IPS-NIHi7 (cell line): Measurements from ENCODE around the gene APC2.
A peak's percentile ranks its signal among the peaks of the same experiment; 100 is the strongest.

Experiments used
- DNase-seq: peaks from one replicate; pipeline ENCODE4 v3.0.0; 2012; ENCODE audit warnings: mixed read lengths; ENCODE audit errors: extremely low spot score

The APC2 gene

DNA sequence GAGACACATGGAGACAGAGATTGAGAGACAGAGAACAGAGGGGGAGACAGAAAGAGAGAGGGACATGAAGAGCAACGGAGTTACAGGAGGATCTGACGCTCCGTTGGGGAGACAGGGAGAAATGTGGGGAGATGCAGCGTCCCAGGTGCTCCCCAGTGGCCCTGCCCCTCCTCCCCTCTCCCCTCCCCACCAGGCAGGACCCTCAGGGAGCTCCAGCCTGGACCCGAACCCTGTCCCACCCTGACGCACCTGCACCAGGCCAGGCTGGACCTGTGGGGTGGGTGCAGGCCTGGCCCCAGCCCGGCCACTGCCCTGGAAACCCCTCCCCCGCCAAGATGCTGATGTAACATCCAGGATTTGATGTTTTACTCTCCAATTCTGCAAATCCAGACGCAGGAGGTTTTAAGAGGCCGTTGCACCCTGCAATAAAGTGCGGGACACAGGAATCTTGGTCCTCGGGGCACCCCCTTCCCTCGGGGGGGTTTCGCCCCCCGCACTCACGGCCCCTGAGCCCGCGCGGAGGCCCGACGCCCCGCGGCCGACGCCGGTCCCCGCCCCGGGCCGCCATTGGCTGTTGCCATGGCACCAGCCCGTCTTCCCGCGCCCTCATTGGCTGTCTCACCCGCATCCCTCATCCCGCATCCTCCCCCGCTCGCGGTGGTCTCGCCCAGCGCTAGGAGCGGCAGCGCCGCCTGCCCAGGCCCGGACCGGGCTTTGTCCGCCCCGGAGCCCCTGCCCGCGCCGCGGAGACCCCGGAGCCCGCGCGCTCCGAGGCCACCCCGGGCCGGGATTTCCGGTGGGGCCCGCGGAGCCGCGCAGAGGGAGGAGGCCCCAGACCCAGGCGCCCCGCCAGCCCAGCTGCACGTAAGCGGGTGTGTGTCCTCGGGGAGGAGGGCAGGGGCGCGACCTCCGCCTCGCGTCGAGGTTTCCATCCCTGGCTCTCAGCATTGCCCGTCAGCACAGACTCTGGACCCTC, at the start of gene APC2:
TSS of gene APC2 (plus strand) at position 655 of the 976 bp plus-strand sequence. CDS start 2,881 bp downstream, outside the sequence.
- DNase-seq, result peak; percentile 93

DNA sequence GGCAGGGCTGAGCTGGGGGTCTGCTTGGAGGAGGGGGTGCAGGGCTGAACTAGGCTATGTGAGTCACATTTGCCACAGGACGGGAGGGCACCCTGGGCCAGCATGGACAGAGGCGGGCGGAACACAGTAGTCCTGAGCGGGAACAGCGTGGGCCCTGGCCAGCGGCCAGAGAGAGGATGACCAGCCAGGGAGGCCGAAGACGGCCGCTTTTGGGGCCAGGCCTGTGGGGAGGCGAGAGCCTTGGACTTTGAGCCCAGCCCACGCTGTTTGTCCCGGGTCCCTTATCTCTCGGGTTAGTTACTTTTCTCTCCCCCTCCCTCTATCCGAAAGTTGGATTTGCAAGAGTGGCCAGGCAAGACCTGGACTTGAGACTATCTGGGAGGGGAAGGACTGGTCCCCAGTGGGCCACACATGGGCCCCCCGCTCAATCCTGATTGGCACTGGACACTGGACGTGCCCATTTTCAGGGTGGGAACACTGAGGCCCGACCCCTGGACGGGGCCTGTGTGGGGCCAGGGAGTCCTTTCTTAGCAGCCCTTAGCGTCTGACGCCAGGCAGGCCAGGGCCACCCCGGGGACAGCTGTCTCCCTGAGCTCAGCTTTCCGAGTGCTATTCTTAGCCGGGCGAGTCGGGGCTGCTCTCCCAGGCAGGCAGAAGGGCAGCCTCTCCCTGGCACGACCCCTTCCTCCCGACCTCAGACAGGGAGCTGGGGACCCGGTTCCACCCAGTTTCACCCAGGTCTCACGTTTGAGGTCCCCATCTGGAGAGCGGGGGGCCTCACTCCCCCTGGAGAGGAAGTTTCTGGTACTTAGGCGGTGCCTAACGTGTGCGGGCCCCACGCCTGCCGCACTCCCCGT, 49.4 kb upstream of the APC2 start:
- peak; percentile 40 for DNase-seq

- DNase-seq, result peak; percentile 75
Measured at GRCh38 chr19:1401138-1401888, 48.6 kb upstream of the APC2 start, which contains the start of gene GAMT. Gene GAMT, minus strand, starts transcription at chr19:1401542. Its CDS starts 66 bp downstream, at chr19:1401476.

- DNase-seq, result no peak
Measured at GRCh38 chr19:1401889-1402217, 48.1 kb upstream of the APC2 start.

DNA sequence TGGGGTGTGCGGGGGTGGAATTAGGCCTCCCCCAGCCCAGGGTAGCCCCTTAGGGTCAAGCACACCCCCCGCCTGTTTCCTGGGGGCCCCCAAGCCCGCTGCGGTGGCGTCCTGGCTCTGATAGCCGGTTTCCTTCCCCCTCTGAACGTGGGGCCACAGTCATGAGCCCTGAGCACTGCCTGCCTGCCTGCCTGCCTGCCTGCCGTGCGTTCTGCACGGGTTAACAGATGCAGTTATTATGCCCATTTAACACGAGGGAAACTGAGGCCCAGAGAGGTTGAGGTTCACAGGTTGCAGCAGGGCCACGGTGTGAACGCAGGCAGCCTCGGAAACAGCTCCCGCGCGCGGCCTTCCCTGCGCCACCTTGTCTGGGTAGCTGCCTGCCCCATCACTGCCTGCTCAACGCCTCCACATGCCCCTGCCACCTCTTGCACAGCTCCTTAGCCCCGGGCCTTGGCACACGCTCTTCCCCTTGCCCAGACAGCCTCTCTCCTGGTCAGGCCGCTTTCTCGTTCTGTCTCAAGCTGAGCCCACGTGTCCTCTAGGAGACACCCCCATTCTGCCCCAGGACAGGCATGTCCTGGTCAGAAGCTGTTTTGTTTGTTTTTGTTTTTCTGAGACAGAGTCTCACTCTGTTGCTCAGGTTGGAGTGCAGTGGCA, 47.4 kb upstream of the APC2 start:
- DNase-seq, result no peak

GRCh38 chr19:1406774-1407527, 43.0 kb upstream of the APC2 start:
- DNase-seq, result peak; percentile 96

GRCh38 chr19:1407528-1408299, 42.2 kb upstream of the APC2 start, which contains the start of gene DAZAP1:
Gene DAZAP1, plus strand, starts transcription at chr19:1407586. Its CDS starts 188 bp downstream, at chr19:1407774.
- no peak for DNase-seq

DNA sequence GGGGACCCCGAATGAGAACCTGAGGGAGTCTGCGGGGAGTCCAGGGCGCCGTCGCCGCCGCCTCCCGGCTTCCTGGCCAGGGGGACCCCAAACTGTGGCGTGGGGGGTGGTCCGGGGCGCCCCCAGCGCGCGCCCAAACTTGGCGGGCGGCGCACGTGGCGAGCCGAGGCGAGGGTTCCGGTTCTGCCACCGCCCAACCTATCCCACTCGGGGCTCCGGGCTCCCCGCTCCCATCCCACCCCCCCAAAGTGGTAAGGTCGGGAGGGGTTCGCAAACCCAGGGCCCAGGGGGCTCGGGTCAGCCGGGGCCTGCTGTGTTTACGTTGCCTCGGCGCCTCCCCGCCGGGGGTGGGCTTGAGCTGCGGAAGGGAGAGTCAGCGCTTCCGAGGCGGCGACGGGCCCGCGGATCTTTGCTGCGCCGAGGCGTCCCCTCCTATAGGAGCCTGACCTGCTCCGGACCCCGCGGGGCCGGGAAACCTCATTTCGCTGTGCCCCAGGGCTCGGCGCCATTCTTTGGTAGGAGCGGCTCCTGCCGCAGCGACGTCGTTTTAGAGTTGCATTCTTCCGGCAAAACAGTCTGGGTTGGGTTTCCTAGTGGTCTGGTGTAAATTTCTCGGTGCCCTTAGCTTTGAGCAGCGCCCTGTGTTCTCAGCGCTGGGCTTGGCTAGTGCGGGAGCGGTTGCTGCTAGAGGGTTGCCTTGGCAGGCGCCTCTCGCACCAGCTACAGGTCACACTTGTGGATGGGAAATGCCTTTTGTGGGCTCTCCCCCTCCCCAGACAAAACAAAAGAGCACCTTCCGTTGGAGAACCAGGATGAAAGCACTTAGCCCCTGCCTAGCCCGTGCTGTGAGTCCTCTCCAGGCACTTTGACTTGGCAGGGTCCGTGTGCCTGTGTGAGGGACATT, 41.4 kb upstream of the APC2 start:
- DNase-seq, result no peak

DNA sequence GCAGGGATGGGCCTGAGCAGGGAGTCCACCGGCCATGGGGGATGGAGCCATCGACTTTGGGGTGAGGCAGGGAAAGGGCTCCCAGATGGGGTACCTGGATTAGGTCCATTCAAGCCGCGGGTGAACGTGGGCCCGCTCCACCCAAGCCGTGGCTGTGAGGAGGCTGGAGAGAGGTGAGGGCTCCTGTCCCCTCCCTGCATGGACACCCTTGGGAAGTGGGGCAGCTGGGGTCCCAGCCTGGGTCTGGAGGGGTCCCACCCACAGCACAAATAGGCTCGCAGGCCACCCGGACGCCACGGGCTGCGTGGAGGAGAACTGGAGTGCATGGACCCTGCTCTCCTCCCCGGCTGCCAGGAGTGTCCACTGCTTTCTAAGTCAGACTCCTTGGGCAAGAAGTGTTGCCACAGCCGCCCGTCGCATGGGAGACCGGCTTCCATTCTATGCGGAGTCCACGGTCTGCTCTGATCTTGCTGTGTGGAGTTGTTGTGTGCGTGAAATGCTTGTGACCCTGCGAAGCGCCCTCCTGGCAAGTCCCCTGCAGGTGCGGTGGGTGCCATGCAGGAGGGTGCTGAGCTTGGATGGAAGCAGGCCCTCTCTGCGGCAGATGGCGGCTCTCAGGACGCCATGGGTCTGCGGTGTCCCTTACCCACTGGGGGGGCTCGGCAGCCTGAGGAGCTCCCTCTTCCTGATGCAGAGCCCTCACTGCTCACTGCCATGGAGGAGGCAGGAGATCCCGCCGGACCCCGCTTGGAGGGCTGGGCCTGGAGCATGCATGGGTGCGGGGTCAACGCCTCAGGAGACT, 40.5 kb upstream of the APC2 start:
- DNase-seq, result no peak

DNA sequence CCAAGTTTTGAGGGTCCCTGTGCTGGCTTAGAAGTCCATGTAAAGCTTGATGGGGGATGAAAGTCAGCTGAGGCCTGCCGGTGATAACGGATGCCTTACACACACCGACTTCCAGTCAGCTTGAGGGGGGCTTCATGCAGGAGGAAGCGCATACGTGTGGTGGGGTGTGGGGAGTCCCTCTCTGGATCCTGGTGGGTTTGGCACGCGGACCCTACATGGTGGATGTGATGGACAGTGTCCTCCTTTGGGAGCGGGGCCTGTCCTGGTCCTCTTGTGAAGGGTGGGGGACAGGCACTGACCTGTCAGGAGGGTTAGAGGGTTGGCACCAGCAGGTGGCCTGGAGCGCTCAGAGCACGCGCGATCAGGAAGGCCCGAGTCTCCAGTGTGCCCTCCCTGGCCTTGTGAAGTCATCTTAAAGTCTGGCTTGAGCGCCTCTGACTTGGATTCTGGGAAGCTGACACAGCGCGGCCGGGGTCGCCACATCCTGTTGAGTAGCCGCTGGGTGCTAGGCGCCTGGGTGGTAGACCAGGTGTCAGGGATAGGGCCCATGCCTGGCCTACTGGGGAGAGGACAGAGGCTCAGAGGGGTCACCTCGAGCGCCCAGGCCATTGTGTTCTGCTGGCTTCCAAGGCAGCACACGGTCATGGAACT, 39.7 kb upstream of the APC2 start:
- DNase-seq, result no peak

GRCh38 chr19:1410789-1411188, 39.1 kb upstream of the APC2 start:
- no peak for DNase-seq

GRCh38 chr19:1411255-1412191, 38.4 kb upstream of the APC2 start:
- no peak for DNase-seq

- DNase-seq, result no peak
Measured at GRCh38 chr19:1412323-1412923, 37.5 kb upstream of the APC2 start.

DNA sequence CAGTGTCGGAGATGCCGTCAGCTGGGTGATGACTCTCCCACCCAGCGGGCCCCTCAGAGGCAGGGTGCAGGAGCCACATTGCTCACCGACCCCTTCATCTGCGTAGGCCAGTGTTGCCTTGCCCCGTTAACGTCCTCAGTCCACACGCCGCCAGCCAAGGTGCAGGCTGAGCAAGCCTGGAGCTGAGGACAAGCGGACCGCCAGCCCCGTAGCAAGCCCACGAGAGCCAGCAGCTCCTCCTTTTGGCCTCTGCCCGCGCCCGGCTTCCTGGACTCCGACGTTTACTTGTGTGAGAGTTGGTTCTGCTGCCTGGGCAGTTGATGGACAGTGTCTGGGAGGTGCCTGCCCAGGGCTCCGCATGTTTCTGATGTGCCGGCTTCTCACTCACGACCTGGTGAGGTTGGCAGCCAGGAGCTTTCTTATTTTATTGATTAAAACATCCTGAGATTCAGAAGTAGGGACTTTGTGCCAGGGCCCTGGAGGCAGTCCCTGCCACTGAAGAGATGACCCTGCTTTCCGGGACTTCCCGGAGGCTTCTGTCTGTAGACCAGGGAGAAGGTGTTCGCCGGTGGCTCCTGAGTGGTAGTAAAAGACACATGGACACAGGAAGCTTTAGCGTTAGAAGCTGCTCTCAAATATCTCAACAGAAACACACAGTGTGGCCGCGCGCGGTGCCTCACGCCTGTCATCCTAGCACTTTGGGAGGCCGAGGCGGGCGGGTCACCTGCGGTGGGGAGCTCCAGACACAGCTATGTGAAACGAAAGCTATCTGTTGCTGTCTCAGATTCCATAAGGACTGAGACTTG, 36.7 kb upstream of the APC2 start:
- no peak for DNase-seq
